Endothelial cell (in vitro differentiated cells): ENCODE measurements around the gene GFI1. TPM values are rescaled to one million over a fixed set of nuclear protein-coding genes. Genes with fewer than 3 reads are reported as not detected.

ENCODE experiments used
- DNase-seq: peaks from one replicate; pipeline ENCODE4 v3.0.0; 2021; ENCODE audit warnings: low spot score
- H3K27ac Mint-ChIP-seq: one replicate; pipeline ENCODE4 v1.8.0; 2021; ENCODE audit warnings: mixed read lengths, inconsistent platforms; ENCODE audit not compliant: unreplicated experiment
- H3K27me3 Mint-ChIP-seq: one replicate; pipeline ENCODE4 v1.8.0; 2021; ENCODE audit warnings: mild to moderate bottlenecking, moderate library complexity, mixed read lengths, inconsistent platforms; ENCODE audit not compliant: unreplicated experiment
- H3K36me3 Mint-ChIP-seq: one replicate; pipeline ENCODE4 v1.8.0; 2021; ENCODE audit warnings: mild to moderate bottlenecking, low read depth, mixed read lengths, inconsistent platforms; ENCODE audit not compliant: unreplicated experiment
- H3K4me1 Mint-ChIP-seq: one replicate; pipeline ENCODE4 v1.8.0; 2021; ENCODE audit warnings: mild to moderate bottlenecking, mixed read lengths, inconsistent platforms; ENCODE audit not compliant: unreplicated experiment
- H3K4me3 Mint-ChIP-seq: one replicate; pipeline ENCODE4 v1.8.0; 2021; ENCODE audit warnings: mild to moderate bottlenecking, mixed read lengths, inconsistent platforms; ENCODE audit not compliant: unreplicated experiment
- H3K9me3 Mint-ChIP-seq: one replicate; pipeline ENCODE4 v1.8.0; 2021; ENCODE audit warnings: mixed read lengths, inconsistent platforms; ENCODE audit not compliant: unreplicated experiment
- total RNA-seq: library from RNA; stranded (reverse); fragmentation: NEBNext Ultra II Directional; extraction: Animal tissue kit (Norgen Biotek cat#: 25700); gene quantifications from one replicate; pipeline ENCODE4 v1.2.1, GENCODE V29; 2021; ENCODE audit not compliant: unreplicated experiment
- TF ChIP-seq, protein P1 (sequence below): fragments of 200-600 bp; sonication (generic); IDR thresholded peaks from one replicate; pipeline ENCODE4 v1.5.0; 2021; ENCODE audit warnings: antibody characterized with exemption; ENCODE audit not compliant: unreplicated experiment

The GFI1 gene
- total RNA-seq, 1 donor from 2014 or later, result 0.26 TPM

DNA sequence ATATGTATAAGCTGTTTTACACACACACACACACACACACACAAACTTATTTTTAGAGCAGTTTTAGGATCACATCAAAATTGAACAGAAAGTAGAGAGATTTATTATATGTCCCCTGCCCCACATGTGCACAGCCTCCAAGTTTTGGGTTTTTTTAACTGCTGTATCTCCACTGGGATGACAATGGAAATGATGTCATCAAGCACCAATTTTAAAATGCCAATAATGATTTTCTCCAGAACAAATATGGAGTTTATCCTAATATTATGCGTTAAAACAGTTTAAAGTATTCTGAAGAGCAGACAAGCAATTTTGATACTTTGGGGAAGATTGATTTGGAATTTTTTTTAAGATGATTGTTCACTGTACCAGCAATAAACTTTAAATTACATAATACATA lies 56.7 kb downstream of the GFI1 start:
- no peak overlapping the region for H3K27ac Mint-ChIP-seq
- DNase-seq, result no peak
- peaks cover 3% of the 10 kb centered on the region for H3K36me3 Mint-ChIP-seq
- H3K27me3 Mint-ChIP-seq, result no peaks in the 10 kb centered on the region
- no peak overlapping the region for H3K4me3 Mint-ChIP-seq
- H3K4me1 Mint-ChIP-seq, result peaks cover 2% of the 10 kb centered on the region
- TF ChIP-seq, protein P1, sequence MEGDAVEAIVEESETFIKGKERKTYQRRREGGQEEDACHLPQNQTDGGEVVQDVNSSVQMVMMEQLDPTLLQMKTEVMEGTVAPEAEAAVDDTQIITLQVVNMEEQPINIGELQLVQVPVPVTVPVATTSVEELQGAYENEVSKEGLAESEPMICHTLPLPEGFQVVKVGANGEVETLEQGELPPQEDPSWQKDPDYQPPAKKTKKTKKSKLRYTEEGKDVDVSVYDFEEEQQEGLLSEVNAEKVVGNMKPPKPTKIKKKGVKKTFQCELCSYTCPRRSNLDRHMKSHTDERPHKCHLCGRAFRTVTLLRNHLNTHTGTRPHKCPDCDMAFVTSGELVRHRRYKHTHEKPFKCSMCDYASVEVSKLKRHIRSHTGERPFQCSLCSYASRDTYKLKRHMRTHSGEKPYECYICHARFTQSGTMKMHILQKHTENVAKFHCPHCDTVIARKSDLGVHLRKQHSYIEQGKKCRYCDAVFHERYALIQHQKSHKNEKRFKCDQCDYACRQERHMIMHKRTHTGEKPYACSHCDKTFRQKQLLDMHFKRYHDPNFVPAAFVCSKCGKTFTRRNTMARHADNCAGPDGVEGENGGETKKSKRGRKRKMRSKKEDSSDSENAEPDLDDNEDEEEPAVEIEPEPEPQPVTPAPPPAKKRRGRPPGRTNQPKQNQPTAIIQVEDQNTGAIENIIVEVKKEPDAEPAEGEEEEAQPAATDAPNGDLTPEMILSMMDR, result no peak
- H3K9me3 Mint-ChIP-seq, result no peaks in the 10 kb centered on the region

GRCh38 chr1:92425617-92426016 lies 61.1 kb downstream of the GFI1 start:
- peaks cover 6% of the 10 kb centered on the region for H3K4me1 Mint-ChIP-seq
- DNase-seq, result no peak
- H3K27ac Mint-ChIP-seq, result no peak overlapping the region
- TF ChIP-seq, protein P1, result no peak
- H3K4me3 Mint-ChIP-seq, result no peak overlapping the region
- H3K36me3 Mint-ChIP-seq, result peaks cover 3% of the 10 kb centered on the region
- H3K9me3 Mint-ChIP-seq, result no peaks in the 10 kb centered on the region
- no peaks in the 10 kb centered on the region for H3K27me3 Mint-ChIP-seq

Other genes starting within 250 kb of the GFI1 start
- gene GLMN, start 187.9 kb downstream of the GFI1 start, total RNA-seq, result 14.9 TPM
- 30.0 TPM for gene RPAP2, start 187.9 kb downstream of the GFI1 start, total RNA-seq